ENCODE data around the gene LMNTD2. TPM values are rescaled to one million over a fixed set of nuclear protein-coding genes. Genes with fewer than 3 reads are reported as not detected.

Gene LMNTD2
- total RNA-seq, 1 donor from 2014 or later = 1.1 TPM

DNA sequence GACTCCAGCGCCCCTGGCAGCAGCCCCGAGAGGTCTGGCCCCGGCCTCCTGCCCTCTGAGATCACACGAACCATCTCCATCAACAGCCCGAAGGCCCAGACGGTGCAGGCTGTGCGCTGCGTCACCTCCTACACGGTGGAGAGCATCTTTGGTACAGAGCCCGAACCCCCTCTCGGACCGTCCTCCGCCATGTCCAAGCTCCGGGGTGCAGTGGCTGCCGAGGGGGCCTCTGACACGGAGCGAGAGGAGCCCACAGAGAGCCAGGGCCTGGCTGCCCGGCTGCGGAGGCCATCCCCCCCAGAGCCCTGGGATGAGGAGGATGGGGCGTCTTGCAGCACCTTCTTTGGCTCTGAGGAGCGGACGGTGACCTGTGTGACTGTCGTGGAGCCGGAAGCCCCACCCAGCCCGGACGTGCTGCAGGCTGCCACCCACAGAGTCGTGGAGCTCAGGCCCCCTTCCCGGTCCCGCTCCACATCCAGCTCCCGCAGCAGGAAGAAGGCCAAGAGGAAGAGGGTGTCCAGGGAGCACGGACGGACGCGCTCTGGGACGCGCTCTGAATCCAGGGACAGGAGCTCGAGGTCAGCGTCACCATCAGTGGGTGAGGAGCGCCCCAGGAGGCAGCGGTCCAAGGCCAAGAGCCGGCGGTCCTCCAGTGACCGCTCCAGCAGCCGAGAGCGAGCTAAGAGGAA, 47.6 kb upstream of the LMNTD2 start:
- Mint-ChIP-seq H3K4me1 (no peaks in the 10 kb centered on the region), H3K36me3 (peaks cover 16% of the 10 kb centered on the region), H3K27ac (no peak overlapping the region), H3K27me3 (ENCODE audit: insufficient read depth, low read depth) (peaks cover 13% of the 10 kb centered on the region), H3K9me3 (no peaks in the 10 kb centered on the region), H3K4me3 (no peak overlapping the region)
- H3K27ac ChIP-seq = no peak overlapping the region
- no peak for DNase-seq (ENCODE audit: low spot score)
- H3K9me3 ChIP-seq (ENCODE audit: low read depth) = no peaks in the 10 kb centered on the region
- no peak overlapping the region for H2AFZ ChIP-seq (replicated peaks)
- peaks cover 12% of the 10 kb centered on the region for H3F3A ChIP-seq (ENCODE audit: low read depth)
- no peak overlapping the region for H3K9ac ChIP-seq
- H3K36me3 ChIP-seq = no peaks in the 10 kb centered on the region
- H3K4me1 ChIP-seq = no peaks in the 10 kb centered on the region
- TF ChIP-seq EZH2 (IDR thresholded peaks at IDR 0.05) (no peak), EZH2phosphoT487 (IDR thresholded peaks at IDR 0.05) (no peak)
- TF ChIP-seq, protein P1, sequence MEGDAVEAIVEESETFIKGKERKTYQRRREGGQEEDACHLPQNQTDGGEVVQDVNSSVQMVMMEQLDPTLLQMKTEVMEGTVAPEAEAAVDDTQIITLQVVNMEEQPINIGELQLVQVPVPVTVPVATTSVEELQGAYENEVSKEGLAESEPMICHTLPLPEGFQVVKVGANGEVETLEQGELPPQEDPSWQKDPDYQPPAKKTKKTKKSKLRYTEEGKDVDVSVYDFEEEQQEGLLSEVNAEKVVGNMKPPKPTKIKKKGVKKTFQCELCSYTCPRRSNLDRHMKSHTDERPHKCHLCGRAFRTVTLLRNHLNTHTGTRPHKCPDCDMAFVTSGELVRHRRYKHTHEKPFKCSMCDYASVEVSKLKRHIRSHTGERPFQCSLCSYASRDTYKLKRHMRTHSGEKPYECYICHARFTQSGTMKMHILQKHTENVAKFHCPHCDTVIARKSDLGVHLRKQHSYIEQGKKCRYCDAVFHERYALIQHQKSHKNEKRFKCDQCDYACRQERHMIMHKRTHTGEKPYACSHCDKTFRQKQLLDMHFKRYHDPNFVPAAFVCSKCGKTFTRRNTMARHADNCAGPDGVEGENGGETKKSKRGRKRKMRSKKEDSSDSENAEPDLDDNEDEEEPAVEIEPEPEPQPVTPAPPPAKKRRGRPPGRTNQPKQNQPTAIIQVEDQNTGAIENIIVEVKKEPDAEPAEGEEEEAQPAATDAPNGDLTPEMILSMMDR (IDR thresholded peaks at IDR 0.05) = no peak
- H3K4me2 ChIP-seq = no peak overlapping the region
- H3K4me3 ChIP-seq = no peak overlapping the region
- no peaks in the 10 kb centered on the region for H3K79me2 ChIP-seq (ENCODE audit: low read depth)
- peaks cover 34% of the 10 kb centered on the region for H4K20me1 ChIP-seq (ENCODE audit: low read depth)
- no peaks in the 10 kb centered on the region for H3K27me3 ChIP-seq

DNA sequence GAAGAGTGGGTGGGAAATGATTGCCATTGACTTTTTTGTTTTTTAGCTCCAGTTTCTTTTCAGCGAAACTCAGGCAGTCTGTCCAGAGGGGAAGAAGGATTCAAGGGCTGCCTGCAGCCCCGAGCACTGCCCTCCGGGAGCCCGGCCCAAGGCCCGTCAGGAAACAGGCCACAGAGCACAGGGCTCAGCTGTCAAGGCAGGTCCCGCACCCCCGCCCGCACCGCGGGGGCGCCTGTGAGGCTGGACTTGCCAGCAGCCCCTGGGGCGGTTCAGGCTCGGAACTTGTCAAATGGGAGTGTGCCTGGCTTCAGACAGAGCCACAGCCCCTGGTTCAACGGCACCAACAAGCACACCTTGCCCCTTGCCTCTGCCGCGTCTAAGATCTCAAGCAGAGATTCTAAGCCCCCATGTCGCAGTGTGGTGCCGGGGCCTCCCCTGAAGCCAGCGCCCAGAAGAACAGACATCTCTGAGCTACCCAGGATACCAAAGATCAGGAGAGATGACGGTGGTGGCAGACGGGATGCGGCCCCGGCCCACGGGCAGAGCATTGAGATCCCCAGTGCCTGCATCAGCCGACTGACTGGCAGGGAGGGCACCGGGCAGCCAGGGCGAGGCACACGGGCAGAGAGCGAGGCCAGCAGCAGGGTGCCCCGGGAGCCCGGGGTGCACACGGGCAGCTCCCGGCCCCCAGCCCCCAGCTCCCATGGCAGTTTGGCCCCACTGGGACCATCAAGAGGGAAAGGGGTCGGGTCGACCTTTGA, 46.7 kb upstream of the LMNTD2 start:
- H3K4me3 ChIP-seq = no peak overlapping the region
- H3K27me3 ChIP-seq = no peaks in the 10 kb centered on the region
- H3K36me3 Mint-ChIP-seq = peaks cover 16% of the 10 kb centered on the region
- H3K9ac ChIP-seq = no peak overlapping the region
- H3K4me3 Mint-ChIP-seq = no peak overlapping the region
- no peak overlapping the region for H3K4me2 ChIP-seq
- TF ChIP-seq, protein P1 (IDR thresholded peaks at IDR 0.05) = no peak
- TF ChIP-seq EZH2 (IDR thresholded peaks at IDR 0.05) = no peak
- no peak for TF ChIP-seq EZH2phosphoT487 (IDR thresholded peaks at IDR 0.05)
- no peak overlapping the region for H3K27ac Mint-ChIP-seq
- peaks cover 5% of the 10 kb centered on the region for H3F3A ChIP-seq (ENCODE audit: low read depth)
- H3K27me3 Mint-ChIP-seq (ENCODE audit: insufficient read depth, low read depth) = peaks cover 8% of the 10 kb centered on the region
- no peaks in the 10 kb centered on the region for H3K9me3 Mint-ChIP-seq
- no peaks in the 10 kb centered on the region for H3K79me2 ChIP-seq (ENCODE audit: low read depth)
- no peak overlapping the region for H2AFZ ChIP-seq (replicated peaks)
- H3K36me3 ChIP-seq = no peaks in the 10 kb centered on the region
- H3K4me1 ChIP-seq = no peaks in the 10 kb centered on the region
- no peak for DNase-seq (ENCODE audit: low spot score)
- no peak overlapping the region for H3K27ac ChIP-seq
- H4K20me1 ChIP-seq (ENCODE audit: low read depth) = peaks cover 25% of the 10 kb centered on the region
- no peaks in the 10 kb centered on the region for H3K9me3 ChIP-seq (ENCODE audit: low read depth)
- H3K4me1 Mint-ChIP-seq = no peaks in the 10 kb centered on the region

DNA sequence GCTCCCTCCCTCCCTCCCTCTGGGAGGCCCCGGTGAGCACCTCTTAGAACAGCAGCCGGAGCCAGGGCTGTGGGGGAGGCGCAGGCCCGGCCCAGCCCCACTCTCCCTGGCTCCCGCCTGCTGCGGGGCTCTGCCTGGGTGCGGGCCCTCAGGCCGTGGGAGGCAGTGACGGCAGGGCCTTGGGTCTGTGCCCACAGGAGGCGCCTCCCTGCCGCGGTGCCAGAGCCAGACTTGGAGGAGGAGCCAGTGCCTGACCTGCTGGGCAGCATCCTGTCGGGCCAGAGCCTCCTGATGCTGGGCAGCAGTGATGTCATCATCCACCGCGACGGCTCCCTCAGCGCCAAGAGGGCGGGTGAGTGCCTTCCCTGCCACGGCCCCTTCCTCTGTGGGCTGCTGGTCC, 45.7 kb upstream of the LMNTD2 start:
- Histone ChIP-seq H3K4me2 (no peak overlapping the region), H2AFZ (replicated peaks) (no peak overlapping the region), H3K9me3 (ENCODE audit: low read depth) (no peaks in the 10 kb centered on the region), H3K27me3 (no peaks in the 10 kb centered on the region), H3K9ac (no peak overlapping the region), H3K4me3 (no peak overlapping the region), H3F3A (ENCODE audit: low read depth) (no peaks in the 10 kb centered on the region), H4K20me1 (ENCODE audit: low read depth) (peaks cover 16% of the 10 kb centered on the region), H3K36me3 (no peaks in the 10 kb centered on the region), H3K79me2 (ENCODE audit: low read depth) (no peaks in the 10 kb centered on the region), H3K27ac (no peak overlapping the region), H3K4me1 (no peaks in the 10 kb centered on the region)
- H3K9me3 Mint-ChIP-seq = no peaks in the 10 kb centered on the region
- H3K4me3 Mint-ChIP-seq = no peak overlapping the region
- H3K27ac Mint-ChIP-seq = no peak overlapping the region
- H3K27me3 Mint-ChIP-seq (ENCODE audit: insufficient read depth, low read depth) = peaks cover 6% of the 10 kb centered on the region
- no peak for DNase-seq (ENCODE audit: low spot score)
- no peaks in the 10 kb centered on the region for H3K4me1 Mint-ChIP-seq
- no peak for TF ChIP-seq EZH2 (IDR thresholded peaks at IDR 0.05)
- TF ChIP-seq, protein P1 (IDR thresholded peaks at IDR 0.05) = no peak
- TF ChIP-seq EZH2phosphoT487 (IDR thresholded peaks at IDR 0.05) = no peak
- peaks cover 21% of the 10 kb centered on the region for H3K36me3 Mint-ChIP-seq

All from neural progenitor cell (in vitro differentiated cells).